HepG2 (cell line): ENCODE results near the gene H3-3A. TPM values are rescaled to one million over a fixed set of nuclear protein-coding genes. Genes with fewer than 3 reads are reported as not detected.

Experiments
- CTCF ChIP-seq: sonication (generic); formaldehyde crosslinking; IDR thresholded peaks from 2 replicates; pipeline ENCODE4 v1.5.0; 2020; ENCODE audit warnings: mild to moderate bottlenecking, missing genetic modification reagents, moderate library complexity
- GFI1 ChIP-seq: sonication (generic); formaldehyde crosslinking; IDR thresholded peaks from 2 replicates; pipeline ENCODE4 v1.5.0; 2020; ENCODE audit warnings: missing genetic modification reagents, mild to moderate bottlenecking, borderline replicate concordance
- MED1 ChIP-seq: sonication (generic); formaldehyde crosslinking; IDR thresholded peaks from 2 replicates; pipeline ENCODE4 v1.4.0; 2020; ENCODE audit warnings: missing genetic modification reagents
- MTF1 ChIP-seq: sonication (generic); formaldehyde crosslinking; IDR thresholded peaks from 2 replicates; pipeline ENCODE4 v1.5.0; 2020; ENCODE audit warnings: missing genetic modification reagents
- MZF1 ChIP-seq: sonication (generic); formaldehyde crosslinking; IDR thresholded peaks from 2 replicates; pipeline ENCODE4 v1.8.1; 2023; ENCODE audit warnings: mild to moderate bottlenecking, missing genetic modification reagents, borderline replicate concordance
- NAIF1 ChIP-seq: sonication (generic); formaldehyde crosslinking; IDR thresholded peaks from 2 replicates; pipeline ENCODE4 v1.5.0; 2020; ENCODE audit warnings: mild to moderate bottlenecking, missing genetic modification reagents, borderline replicate concordance
- PCBP2 ChIP-seq: fragments of 200-400 bp; formaldehyde crosslinking; optimal IDR thresholded peaks from 2 replicates; pipeline ENCODE3; 2018; ENCODE audit warnings: low read length, low read depth; ENCODE audit not compliant: poor library complexity, severe bottlenecking
- RFX5 ChIP-seq: IDR thresholded peaks from 2 replicates; pipeline ENCODE4 v1.6.1; 2011; ENCODE audit warnings: low read depth, low read length, improper control_type of control experiment
- TAF1 ChIP-seq: sonication (generic); formaldehyde crosslinking; IDR thresholded peaks from 2 replicates; pipeline ENCODE4 v1.4.0; 2020; ENCODE audit warnings: missing genetic modification reagents
- ZNF251 ChIP-seq: sonication (generic); formaldehyde crosslinking; IDR thresholded peaks from 2 replicates; pipeline ENCODE4 v1.9.0; 2021; ENCODE audit warnings: mild to moderate bottlenecking, missing genetic modification reagents
- ZNF263 ChIP-seq: sonication (generic); formaldehyde crosslinking; IDR thresholded peaks from 2 replicates; pipeline ENCODE4 v1.4.0; 2020; ENCODE audit warnings: missing genetic modification reagents
- ZNF382 ChIP-seq: sonication (generic); formaldehyde crosslinking; IDR thresholded peaks from 2 replicates; pipeline ENCODE4 v1.5.0; 2020; ENCODE audit warnings: missing genetic modification reagents, mild to moderate bottlenecking, borderline replicate concordance
- ZNF530 ChIP-seq: sonication (generic); formaldehyde crosslinking; IDR thresholded peaks from 2 replicates; pipeline ENCODE4 v1.5.0; 2020; ENCODE audit warnings: low read depth, mild to moderate bottlenecking, missing genetic modification reagents
- ZNF775 ChIP-seq: sonication (generic); formaldehyde crosslinking; IDR thresholded peaks from 2 replicates; pipeline ENCODE4 v1.4.0; 2020; ENCODE audit warnings: missing genetic modification reagents, mild to moderate bottlenecking, moderate library complexity, borderline replicate concordance
- ZNF781 ChIP-seq: sonication (generic); formaldehyde crosslinking; IDR thresholded peaks from 2 replicates; pipeline ENCODE4 v1.5.1; 2020; ENCODE audit warnings: borderline replicate concordance, mild to moderate bottlenecking, missing genetic modification reagents; ENCODE audit errors: not compliant biosample characterization
- ZNF878 ChIP-seq: sonication (generic); formaldehyde crosslinking; IDR thresholded peaks from 2 replicates; pipeline ENCODE4 v1.8.1; 2023; ENCODE audit warnings: mild to moderate bottlenecking, missing genetic modification reagents, moderate library complexity
- polyA plus RNA-seq, 8 experiments: library from polyadenylated mRNA; depleted of rRNA in 3 of 8; stranded (reverse) in 7 of 8; unstranded in 1 of 8; fragments of >200 nt; fragmentation: Illumina TruSeq in 4 of 8; extraction: Trizol in 4 of 8; gene quantifications; 2 replicates each; pipeline versions ENCODE4 v1.2.1 to v1.2.3, GENCODE V29; 2011 to 2016; ENCODE audit warnings: low read depth in 4 of 8, missing spikeins in 1 of 8, mixed read lengths in 1 of 8; ENCODE audit not compliant: insufficient read depth in 1 of 8
- total RNA-seq, 5 experiments: library from RNA; depleted of rRNA; stranded (reverse); fragments of >200 nt; fragmentation: Illumina TruSeq; extraction: Trizol; gene quantifications; 2 replicates each; pipeline ENCODE4 v1.2.3, GENCODE V29; 2016; ENCODE audit warnings: low read depth in 1 of 5
- TF ChIP-seq, protein P1 (sequence below): sonication (generic); formaldehyde crosslinking; IDR thresholded peaks from 2 replicates; pipeline ENCODE4 v1.4.0; 2020; ENCODE audit warnings: mild to moderate bottlenecking, missing genetic modification reagents, borderline replicate concordance
- TF ChIP-seq, protein P2 (sequence below): sonication (generic); formaldehyde crosslinking; IDR thresholded peaks from 2 replicates; pipeline ENCODE4 v1.9.0; 2021; ENCODE audit warnings: missing genetic modification reagents, borderline replicate concordance
- TF ChIP-seq, protein P3 (sequence below): sonication (generic); formaldehyde crosslinking; IDR thresholded peaks from 2 replicates; pipeline ENCODE4 v1.4.0; 2020; ENCODE audit warnings: missing genetic modification reagents, borderline replicate concordance
- TF ChIP-seq, protein P4 (sequence below): sonication (generic); formaldehyde crosslinking; IDR thresholded peaks from 2 replicates; pipeline ENCODE4 v1.5.1; 2020; ENCODE audit warnings: mild to moderate bottlenecking, missing genetic modification reagents, moderate library complexity

The H3-3A gene
- total and polyA plus RNA-seq, 2 of the 13 experiments (the other 11 are each of a cell fraction or from before 2014, with no cell fraction given), result 221 to 320 TPM

DNA sequence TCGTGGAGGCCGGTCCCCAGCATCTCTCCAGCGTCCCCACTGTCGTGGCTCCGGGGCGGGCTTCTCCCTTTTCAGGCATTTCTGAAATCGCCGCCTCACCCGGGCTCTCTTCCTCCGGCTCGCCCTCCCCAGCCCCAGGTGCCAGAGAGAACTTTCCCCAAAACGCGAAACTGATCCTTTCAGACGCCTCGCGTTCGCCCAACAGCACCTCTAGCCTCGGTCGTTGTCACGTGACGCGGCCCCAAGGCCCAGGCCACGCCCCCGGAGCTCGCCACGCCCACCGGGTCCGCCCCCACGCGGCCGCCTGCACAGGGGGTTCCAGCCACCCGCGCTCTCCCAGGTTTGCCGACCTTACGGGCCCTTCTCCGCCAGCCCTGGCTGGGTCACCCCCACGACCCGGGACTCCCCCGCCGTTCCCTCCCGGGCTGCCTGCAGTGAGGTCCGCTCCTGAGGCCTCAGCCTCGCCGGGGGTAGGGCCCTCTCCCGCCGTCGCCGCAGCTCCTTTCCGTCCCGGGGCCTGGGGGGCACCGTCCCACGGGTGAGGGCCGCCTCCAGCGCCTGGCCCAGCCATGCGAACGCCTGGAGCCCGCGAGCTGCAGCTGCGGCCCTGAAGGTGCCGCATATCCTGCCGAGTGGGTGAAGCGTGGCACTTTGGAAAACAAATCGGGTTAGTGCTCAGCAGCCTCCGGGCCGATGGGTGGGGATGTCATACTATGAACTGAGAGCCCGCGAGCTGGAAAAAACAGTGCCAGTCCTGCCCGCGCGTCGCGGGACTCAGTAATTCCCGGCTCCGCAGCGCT lies 21.0 kb downstream of the H3-3A start (continued):
- no peak for TF ChIP-seq CTCF
- TF ChIP-seq ZNF878 (CRISPR knock-in tag), result no peak; the same call in 1 of the 2 replicates
- TF ChIP-seq RFX5, result no peak
- no peak for TF ChIP-seq ZNF530 (CRISPR knock-in tag)
- TF ChIP-seq PCBP2, result no peak
- TF ChIP-seq, protein P1, sequence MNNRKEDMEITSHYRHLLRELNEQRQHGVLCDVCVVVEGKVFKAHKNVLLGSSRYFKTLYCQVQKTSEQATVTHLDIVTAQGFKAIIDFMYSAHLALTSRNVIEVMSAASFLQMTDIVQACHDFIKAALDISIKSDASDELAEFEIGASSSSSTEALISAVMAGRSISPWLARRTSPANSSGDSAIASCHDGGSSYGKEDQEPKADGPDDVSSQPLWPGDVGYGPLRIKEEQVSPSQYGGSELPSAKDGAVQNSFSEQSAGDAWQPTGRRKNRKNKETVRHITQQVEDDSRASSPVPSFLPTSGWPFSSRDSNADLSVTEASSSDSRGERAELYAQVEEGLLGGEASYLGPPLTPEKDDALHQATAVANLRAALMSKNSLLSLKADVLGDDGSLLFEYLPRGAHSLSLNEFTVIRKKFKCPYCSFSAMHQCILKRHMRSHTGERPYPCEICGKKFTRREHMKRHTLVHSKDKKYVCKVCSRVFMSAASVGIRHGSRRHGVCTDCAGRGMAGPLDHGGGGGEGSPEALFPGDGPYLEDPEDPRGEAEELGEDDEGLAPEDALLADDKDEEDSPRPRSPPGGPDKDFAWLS (CRISPR knock-in tag), result no peak
- TF ChIP-seq TAF1 (CRISPR knock-in tag), result 0 out of 2 replicates have a peak, but pooled peaks have one; percentile 38
- TF ChIP-seq NAIF1, result no peak
- TF ChIP-seq MED1 (CRISPR knock-in tag), result no peak
- no peak for TF ChIP-seq GFI1 (CRISPR knock-in tag)
- TF ChIP-seq MTF1 (CRISPR knock-in tag), result no peak
- no peak for TF ChIP-seq ZNF382 (CRISPR knock-in tag)
- 0 out of 2 replicates have a peak, but pooled peaks have one; percentile 16 for TF ChIP-seq ZNF263 (CRISPR knock-in tag)
- TF ChIP-seq ZNF781 (CRISPR knock-in tag), result peak; percentile 28
- no peak for TF ChIP-seq ZNF775 (CRISPR knock-in tag)
- TF ChIP-seq, protein P2, sequence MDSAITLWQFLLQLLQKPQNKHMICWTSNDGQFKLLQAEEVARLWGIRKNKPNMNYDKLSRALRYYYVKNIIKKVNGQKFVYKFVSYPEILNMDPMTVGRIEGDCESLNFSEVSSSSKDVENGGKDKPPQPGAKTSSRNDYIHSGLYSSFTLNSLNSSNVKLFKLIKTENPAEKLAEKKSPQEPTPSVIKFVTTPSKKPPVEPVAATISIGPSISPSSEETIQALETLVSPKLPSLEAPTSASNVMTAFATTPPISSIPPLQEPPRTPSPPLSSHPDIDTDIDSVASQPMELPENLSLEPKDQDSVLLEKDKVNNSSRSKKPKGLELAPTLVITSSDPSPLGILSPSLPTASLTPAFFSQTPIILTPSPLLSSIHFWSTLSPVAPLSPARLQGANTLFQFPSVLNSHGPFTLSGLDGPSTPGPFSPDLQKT (CRISPR knock-in tag), result no peak
- no peak for TF ChIP-seq MZF1
- TF ChIP-seq, protein P3, sequence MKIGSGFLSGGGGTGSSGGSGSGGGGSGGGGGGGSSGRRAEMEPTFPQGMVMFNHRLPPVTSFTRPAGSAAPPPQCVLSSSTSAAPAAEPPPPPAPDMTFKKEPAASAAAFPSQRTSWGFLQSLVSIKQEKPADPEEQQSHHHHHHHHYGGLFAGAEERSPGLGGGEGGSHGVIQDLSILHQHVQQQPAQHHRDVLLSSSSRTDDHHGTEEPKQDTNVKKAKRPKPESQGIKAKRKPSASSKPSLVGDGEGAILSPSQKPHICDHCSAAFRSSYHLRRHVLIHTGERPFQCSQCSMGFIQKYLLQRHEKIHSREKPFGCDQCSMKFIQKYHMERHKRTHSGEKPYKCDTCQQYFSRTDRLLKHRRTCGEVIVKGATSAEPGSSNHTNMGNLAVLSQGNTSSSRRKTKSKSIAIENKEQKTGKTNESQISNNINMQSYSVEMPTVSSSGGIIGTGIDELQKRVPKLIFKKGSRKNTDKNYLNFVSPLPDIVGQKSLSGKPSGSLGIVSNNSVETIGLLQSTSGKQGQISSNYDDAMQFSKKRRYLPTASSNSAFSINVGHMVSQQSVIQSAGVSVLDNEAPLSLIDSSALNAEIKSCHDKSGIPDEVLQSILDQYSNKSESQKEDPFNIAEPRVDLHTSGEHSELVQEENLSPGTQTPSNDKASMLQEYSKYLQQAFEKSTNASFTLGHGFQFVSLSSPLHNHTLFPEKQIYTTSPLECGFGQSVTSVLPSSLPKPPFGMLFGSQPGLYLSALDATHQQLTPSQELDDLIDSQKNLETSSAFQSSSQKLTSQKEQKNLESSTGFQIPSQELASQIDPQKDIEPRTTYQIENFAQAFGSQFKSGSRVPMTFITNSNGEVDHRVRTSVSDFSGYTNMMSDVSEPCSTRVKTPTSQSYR (CRISPR knock-in tag), result no peak
- TF ChIP-seq, protein P4, sequence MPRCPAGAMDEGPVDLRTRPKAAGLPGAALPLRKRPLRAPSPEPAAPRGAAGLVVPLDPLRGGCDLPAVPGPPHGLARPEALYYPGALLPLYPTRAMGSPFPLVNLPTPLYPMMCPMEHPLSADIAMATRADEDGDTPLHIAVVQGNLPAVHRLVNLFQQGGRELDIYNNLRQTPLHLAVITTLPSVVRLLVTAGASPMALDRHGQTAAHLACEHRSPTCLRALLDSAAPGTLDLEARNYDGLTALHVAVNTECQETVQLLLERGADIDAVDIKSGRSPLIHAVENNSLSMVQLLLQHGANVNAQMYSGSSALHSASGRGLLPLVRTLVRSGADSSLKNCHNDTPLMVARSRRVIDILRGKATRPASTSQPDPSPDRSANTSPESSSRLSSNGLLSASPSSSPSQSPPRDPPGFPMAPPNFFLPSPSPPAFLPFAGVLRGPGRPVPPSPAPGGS (CRISPR knock-in tag), result no peak
- no peak for TF ChIP-seq ZNF251
